Measurements from ENCODE around the gene ST6GAL2.

ST6GAL2 gene

DNA sequence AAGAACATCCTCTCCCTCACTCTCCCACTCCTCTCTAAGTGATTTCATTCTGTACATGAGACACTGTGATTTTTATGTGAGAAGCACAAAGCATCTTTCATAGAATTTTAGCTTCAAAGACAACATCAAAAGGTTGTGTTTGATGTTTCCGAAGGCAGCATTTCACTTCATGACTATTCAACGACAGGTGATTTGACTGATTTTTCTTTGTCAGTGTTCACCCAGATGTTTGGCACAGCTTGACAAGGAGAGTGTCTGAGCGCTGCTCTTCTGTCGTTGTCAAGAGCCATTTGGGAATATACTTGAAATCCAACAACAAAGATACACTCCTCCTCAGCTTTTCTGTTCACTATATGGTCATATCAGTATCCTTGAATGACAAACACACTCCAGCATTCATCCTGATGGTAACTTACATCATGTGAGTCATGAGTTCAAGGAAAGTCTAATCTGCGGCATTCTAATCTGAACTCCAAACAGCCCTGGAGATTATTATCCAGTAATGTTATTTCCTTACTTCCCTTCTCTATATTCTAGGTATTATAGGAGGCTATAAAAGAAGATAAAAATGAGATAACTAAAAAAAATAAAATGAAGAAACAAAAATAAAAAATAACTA is 45.9 kb upstream of the ST6GAL2 start:
- TF ChIP-seq GABPA (IDR thresholded peaks at IDR 0.05; ENCODE audit: low read depth): no peak
- no peak for DNase-seq (ENCODE audit: low read depth in 1 of 2, low spot score in 1 of 2)
- H3K27ac ChIP-seq (replicated peaks): no peak overlapping the region
- H3K4me3 ChIP-seq (replicated peaks; ENCODE audit: insufficient read depth, low read length): no peak overlapping the region
- no peaks in the 10 kb centered on the region for H3K27me3 ChIP-seq (ENCODE audit: insufficient read depth, poor library complexity, severe bottlenecking)

DNA sequence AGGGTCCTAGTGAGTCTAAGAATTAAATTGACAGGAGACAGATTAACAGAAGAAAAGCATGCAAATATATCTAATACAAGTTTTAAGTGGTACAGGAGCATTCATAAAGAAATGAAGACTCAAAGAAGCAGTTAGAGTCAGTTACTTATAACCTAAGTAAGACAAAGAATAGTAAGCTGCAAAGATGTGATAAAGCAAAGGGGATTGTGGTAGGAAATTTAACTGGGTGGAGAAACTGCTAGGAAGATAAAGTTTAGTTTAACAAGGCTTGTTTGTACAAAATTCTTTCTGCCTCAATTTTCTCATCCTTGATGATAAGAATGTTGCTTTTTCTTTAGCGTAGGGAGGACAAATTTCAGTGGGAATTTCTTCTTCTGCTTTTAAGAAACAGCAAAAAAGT is 35.5 kb upstream of the ST6GAL2 start:
- TF ChIP-seq SPI1 (IDR thresholded peaks at IDR 0.05; ENCODE audit: borderline replicate concordance, low read depth): no peak
- no peak for TF ChIP-seq GABPA (IDR thresholded peaks at IDR 0.05; ENCODE audit: low read depth)
- TF ChIP-seq, protein P1, sequence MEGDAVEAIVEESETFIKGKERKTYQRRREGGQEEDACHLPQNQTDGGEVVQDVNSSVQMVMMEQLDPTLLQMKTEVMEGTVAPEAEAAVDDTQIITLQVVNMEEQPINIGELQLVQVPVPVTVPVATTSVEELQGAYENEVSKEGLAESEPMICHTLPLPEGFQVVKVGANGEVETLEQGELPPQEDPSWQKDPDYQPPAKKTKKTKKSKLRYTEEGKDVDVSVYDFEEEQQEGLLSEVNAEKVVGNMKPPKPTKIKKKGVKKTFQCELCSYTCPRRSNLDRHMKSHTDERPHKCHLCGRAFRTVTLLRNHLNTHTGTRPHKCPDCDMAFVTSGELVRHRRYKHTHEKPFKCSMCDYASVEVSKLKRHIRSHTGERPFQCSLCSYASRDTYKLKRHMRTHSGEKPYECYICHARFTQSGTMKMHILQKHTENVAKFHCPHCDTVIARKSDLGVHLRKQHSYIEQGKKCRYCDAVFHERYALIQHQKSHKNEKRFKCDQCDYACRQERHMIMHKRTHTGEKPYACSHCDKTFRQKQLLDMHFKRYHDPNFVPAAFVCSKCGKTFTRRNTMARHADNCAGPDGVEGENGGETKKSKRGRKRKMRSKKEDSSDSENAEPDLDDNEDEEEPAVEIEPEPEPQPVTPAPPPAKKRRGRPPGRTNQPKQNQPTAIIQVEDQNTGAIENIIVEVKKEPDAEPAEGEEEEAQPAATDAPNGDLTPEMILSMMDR (IDR thresholded peaks at IDR 0.05; ENCODE audit: insufficient read depth, low read length): no peak
- TF ChIP-seq POLR2AphosphoS5 (IDR thresholded peaks at IDR 0.05; ENCODE audit: low read depth): no peak
- TF ChIP-seq, protein P2, sequence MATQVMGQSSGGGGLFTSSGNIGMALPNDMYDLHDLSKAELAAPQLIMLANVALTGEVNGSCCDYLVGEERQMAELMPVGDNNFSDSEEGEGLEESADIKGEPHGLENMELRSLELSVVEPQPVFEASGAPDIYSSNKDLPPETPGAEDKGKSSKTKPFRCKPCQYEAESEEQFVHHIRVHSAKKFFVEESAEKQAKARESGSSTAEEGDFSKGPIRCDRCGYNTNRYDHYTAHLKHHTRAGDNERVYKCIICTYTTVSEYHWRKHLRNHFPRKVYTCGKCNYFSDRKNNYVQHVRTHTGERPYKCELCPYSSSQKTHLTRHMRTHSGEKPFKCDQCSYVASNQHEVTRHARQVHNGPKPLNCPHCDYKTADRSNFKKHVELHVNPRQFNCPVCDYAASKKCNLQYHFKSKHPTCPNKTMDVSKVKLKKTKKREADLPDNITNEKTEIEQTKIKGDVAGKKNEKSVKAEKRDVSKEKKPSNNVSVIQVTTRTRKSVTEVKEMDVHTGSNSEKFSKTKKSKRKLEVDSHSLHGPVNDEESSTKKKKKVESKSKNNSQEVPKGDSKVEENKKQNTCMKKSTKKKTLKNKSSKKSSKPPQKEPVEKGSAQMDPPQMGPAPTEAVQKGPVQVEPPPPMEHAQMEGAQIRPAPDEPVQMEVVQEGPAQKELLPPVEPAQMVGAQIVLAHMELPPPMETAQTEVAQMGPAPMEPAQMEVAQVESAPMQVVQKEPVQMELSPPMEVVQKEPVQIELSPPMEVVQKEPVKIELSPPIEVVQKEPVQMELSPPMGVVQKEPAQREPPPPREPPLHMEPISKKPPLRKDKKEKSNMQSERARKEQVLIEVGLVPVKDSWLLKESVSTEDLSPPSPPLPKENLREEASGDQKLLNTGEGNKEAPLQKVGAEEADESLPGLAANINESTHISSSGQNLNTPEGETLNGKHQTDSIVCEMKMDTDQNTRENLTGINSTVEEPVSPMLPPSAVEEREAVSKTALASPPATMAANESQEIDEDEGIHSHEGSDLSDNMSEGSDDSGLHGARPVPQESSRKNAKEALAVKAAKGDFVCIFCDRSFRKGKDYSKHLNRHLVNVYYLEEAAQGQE (IDR thresholded peaks at IDR 0.05; ENCODE audit: insufficient replicate concordance, low read depth): no peak
- Histone ChIP-seq H3K27ac (replicated peaks) (no peak overlapping the region), H3K4me3 (replicated peaks; ENCODE audit: insufficient read depth, low read length) (no peak overlapping the region), H3K27me3 (ENCODE audit: insufficient read depth, poor library complexity, severe bottlenecking) (no peaks in the 10 kb centered on the region)
- DNase-seq (ENCODE audit: low read depth in 1 of 2, low spot score in 1 of 2): no peak

DNA sequence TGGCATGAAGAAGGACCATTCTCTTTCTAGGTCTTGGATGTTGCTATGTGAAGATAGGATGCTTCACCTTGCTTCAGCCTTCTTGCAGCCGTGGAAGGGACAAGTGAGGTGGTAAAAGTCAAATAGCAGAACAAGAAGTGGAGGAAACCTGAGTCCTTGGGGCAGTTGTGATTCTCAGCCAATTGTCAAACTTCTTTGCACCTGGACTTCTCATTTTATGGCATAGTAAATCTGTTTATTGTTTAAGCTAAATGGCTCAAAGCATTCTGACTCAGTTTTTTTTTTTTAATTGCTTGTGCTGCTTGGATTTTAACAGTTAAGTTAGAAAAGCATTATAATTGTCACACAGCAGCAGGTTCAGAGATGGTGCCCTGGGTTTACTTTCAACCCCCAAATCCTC is 33.0 kb upstream of the ST6GAL2 start:
- no peak for DNase-seq (ENCODE audit: low read depth in 1 of 2, low spot score in 1 of 2)
- Histone ChIP-seq H3K4me3 (replicated peaks; ENCODE audit: insufficient read depth, low read length) (no peak overlapping the region), H3K27me3 (ENCODE audit: insufficient read depth, poor library complexity, severe bottlenecking) (no peaks in the 10 kb centered on the region), H3K27ac (replicated peaks) (no peak overlapping the region)
- TF ChIP-seq POLR2AphosphoS5 (IDR thresholded peaks at IDR 0.05; ENCODE audit: low read depth) (no peak), GABPA (IDR thresholded peaks at IDR 0.05; ENCODE audit: low read depth) (no peak), SPI1 (IDR thresholded peaks at IDR 0.05; ENCODE audit: borderline replicate concordance, low read depth) (no peak)
- TF ChIP-seq, protein P1 (IDR thresholded peaks at IDR 0.05; ENCODE audit: insufficient read depth, low read length): no peak
- TF ChIP-seq, protein P2 (IDR thresholded peaks at IDR 0.05; ENCODE audit: insufficient replicate concordance, low read depth): no peak

DNA sequence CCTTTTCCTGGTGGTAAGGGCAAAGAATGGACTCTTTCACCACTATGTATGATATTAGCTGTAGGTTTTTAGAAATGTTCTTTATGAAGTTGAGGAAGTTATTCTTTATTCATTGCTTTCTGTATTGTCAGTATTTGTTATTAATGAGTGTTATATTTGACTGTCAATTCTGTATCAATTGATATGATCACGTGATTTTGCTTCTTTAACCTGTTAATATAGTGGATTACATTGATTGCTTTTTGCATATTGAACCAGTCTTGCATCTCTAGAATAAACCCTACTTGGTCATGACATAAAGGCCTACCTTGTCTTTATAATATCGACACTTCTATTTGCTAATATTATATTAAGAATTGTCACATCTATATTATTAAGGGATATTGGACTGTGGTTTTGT is 18.3 kb upstream of the ST6GAL2 start:
- Histone ChIP-seq H3K27me3 (ENCODE audit: insufficient read depth, poor library complexity, severe bottlenecking) (no peaks in the 10 kb centered on the region), H3K4me3 (replicated peaks; ENCODE audit: insufficient read depth, low read length) (no peak overlapping the region), H3K27ac (replicated peaks) (no peak overlapping the region)
- TF ChIP-seq, protein P2 (IDR thresholded peaks at IDR 0.05; ENCODE audit: insufficient replicate concordance, low read depth): no peak
- TF ChIP-seq GABPA (IDR thresholded peaks at IDR 0.05; ENCODE audit: low read depth): no peak
- no peak for TF ChIP-seq POLR2AphosphoS5 (IDR thresholded peaks at IDR 0.05; ENCODE audit: low read depth)
- TF ChIP-seq SPI1 (IDR thresholded peaks at IDR 0.05; ENCODE audit: borderline replicate concordance, low read depth): no peak
- TF ChIP-seq, protein P1 (IDR thresholded peaks at IDR 0.05; ENCODE audit: insufficient read depth, low read length): no peak
- no peak for DNase-seq (ENCODE audit: low read depth in 1 of 2, low spot score in 1 of 2)
